ENCODE measurements around the gene ECT2L. TPM values are rescaled to one million over a fixed set of nuclear protein-coding genes. Genes with fewer than 3 reads are reported as not detected.
A peak's percentile ranks its signal among the peaks of the same experiment; 100 is the strongest.

Gene ECT2L
- total RNA-seq, 3 donors from 2014 or later, result not detected

DNA sequence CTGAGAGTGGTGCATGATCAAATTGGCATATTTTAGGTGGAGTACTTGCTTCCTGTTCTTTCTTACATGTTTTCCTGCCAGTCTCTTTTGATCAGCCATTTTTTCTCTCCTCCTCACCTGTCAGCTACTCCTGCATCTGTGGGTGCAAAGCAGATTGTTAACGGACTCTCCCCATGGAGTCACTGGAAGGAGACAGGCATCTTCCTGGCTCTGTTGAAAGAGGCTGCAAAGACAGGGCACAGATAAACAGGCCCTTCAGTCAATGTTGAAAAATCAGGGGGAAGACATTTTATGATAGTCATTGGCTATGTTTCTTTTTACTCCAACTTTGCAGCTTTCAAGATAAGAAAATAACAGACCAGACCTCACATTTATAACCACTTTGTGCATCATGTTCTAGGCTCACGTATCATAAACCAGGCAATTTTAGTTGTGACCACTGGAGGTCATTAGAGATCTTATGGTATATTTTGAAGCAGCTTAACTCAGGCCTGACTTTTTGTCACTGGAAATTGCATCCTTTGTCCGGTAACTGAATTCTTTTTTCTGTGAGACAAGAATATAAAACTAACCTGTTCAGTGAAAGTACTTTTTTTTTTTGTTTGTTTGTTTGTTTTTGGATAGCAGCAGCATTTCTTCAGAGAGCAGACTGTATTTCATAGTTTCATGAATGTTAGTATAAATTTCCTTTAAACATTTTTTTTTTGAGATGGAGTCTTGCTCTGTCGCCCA is 20.1 kb downstream of the ECT2L start:
- DNase-seq, result peak in 1 of 3 donors; percentile 41
- peak; percentile 64 for ATAC-seq

DNA sequence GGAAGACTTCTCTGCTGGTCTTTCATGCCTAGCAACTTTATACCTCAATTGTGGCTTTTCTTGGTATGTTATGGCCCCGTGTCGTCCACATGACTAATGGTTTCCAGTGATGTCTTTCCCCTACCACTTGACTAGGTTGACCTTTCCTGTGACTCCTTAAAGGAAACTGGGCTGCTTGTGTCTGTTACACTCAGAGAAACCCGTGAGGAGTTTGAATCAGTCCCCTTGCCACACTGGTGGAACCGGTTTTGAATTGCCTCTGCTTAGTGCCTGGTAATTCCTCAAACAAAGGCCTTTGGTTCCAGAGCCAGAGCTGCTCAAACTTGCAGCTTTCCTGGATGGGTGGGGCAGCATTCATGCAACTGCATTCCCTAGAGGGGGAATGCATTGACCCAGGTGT is 21.9 kb downstream of the ECT2L start:
- no peaks in the 10 kb centered on the region for H3K36me3 ChIP-seq (ENCODE audit: low read depth)
- TF ChIP-seq, protein P1, sequence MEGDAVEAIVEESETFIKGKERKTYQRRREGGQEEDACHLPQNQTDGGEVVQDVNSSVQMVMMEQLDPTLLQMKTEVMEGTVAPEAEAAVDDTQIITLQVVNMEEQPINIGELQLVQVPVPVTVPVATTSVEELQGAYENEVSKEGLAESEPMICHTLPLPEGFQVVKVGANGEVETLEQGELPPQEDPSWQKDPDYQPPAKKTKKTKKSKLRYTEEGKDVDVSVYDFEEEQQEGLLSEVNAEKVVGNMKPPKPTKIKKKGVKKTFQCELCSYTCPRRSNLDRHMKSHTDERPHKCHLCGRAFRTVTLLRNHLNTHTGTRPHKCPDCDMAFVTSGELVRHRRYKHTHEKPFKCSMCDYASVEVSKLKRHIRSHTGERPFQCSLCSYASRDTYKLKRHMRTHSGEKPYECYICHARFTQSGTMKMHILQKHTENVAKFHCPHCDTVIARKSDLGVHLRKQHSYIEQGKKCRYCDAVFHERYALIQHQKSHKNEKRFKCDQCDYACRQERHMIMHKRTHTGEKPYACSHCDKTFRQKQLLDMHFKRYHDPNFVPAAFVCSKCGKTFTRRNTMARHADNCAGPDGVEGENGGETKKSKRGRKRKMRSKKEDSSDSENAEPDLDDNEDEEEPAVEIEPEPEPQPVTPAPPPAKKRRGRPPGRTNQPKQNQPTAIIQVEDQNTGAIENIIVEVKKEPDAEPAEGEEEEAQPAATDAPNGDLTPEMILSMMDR (IDR thresholded peaks at IDR 0.05), result no peak

More for the DNA sequence above, 20.1 kb downstream of the ECT2L start:
- no peaks in the 10 kb centered on the region for H3K9me3 ChIP-seq
- TF ChIP-seq, protein P1 (IDR thresholded peaks at IDR 0.05), result peak; percentile 63
- intact Hi-C loops (cut with DNase I, micrococcal nuclease), result loop anchor here (5.0 to 10.0 kb wide), 2 partner anchors 546 to 549 kb away; no protein-coding TSS in a partner anchor
- no peaks in the 10 kb centered on the region for H3K36me3 ChIP-seq (ENCODE audit: low read depth)
- peaks cover 16% of the 10 kb centered on the region for H3K4me1 ChIP-seq (ENCODE audit: low read depth)
- H3K4me3 ChIP-seq, result no peak overlapping the region

DNA sequence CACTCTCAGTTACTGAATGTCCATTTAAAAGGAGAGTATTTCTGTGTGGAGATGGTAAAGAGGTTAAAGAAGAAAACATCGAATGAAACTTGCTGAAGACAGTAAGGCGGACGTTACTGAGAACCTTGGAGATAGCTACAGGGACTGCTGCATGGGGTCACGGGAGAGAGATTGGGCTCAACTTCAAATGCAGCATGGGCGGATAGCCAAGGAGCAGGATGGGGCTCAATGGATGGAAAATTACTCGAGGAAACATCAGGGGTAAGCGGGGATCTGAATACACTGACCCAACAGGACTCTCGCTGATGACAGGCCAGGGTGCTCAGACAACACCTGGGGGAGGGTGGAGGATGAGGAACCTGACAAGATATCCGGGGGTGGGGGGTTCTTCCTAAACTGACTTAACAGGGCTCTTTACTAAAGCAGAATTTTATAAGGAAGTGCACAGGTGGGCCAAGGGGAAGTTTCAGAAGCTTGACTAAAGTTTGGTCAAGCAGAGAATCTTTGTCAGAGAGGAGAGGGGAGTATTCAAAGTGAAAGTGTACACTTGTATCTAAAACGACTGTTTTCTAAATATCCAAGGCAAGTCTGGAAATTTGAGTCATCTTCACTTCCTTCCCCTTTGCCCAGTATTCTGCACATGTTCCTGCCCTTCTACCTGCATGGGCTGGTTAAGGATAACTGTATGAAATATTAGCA is 22.8 kb downstream of the ECT2L start:
- intact Hi-C loops (cut with DNase I, micrococcal nuclease), result loop anchor here (5.0 to 10.0 kb wide), 2 partner anchors 544 to 546 kb away; no protein-coding TSS in a partner anchor
- H3K9me3 ChIP-seq, result no peaks in the 10 kb centered on the region
- H3K4me3 ChIP-seq, result no peak overlapping the region
- peak in 1 of 3 donors; percentile 9 for DNase-seq
- H3K4me1 ChIP-seq (ENCODE audit: low read depth), result peaks cover 16% of the 10 kb centered on the region
- ATAC-seq, result no peak
- no peaks in the 10 kb centered on the region for H3K36me3 ChIP-seq (ENCODE audit: low read depth)
- TF ChIP-seq, protein P1 (IDR thresholded peaks at IDR 0.05), result no peak

More for the DNA sequence above, 21.9 kb downstream of the ECT2L start:
- no peak overlapping the region for H3K4me3 ChIP-seq
- peaks cover 16% of the 10 kb centered on the region for H3K4me1 ChIP-seq (ENCODE audit: low read depth)
- H3K9me3 ChIP-seq, result no peaks in the 10 kb centered on the region
- DNase-seq, result peak; percentile 74 to 95 (median 78)
- intact Hi-C loops (cut with DNase I, micrococcal nuclease), result loop anchor here (5.0 to 10.0 kb wide), 2 partner anchors 545 to 547 kb away; no protein-coding TSS in a partner anchor
- ATAC-seq, result peak; percentile 94

DNA sequence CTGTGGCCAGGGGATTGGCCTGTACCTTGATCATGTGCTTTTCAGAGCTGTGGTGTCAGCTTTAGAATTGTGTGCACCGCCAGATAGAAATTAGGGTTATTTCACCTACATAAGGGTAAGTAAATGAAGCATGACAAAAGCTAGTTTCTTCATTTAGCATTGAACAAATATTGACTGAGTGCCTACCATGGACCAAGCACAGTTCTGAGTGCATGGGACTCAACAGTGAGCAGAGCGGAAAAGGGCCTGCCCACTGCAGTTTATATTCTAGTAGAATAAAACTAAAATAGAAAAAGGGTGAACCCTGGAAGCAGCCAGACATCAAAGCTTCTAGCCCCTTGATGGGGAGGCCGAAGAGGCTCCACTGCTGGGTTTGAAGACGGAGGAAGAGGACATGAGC is 25.6 kb downstream of the ECT2L start:
- TF ChIP-seq, protein P1 (IDR thresholded peaks at IDR 0.05), result no peak
- peaks cover 16% of the 10 kb centered on the region for H3K4me1 ChIP-seq (ENCODE audit: low read depth)
- H3K9me3 ChIP-seq, result no peaks in the 10 kb centered on the region
- H3K4me3 ChIP-seq, result no peak overlapping the region
- intact Hi-C loops (cut with DNase I, micrococcal nuclease), result no loop called here
- no peak for DNase-seq
- no peak for ATAC-seq
- no peaks in the 10 kb centered on the region for H3K36me3 ChIP-seq (ENCODE audit: low read depth)

DNA sequence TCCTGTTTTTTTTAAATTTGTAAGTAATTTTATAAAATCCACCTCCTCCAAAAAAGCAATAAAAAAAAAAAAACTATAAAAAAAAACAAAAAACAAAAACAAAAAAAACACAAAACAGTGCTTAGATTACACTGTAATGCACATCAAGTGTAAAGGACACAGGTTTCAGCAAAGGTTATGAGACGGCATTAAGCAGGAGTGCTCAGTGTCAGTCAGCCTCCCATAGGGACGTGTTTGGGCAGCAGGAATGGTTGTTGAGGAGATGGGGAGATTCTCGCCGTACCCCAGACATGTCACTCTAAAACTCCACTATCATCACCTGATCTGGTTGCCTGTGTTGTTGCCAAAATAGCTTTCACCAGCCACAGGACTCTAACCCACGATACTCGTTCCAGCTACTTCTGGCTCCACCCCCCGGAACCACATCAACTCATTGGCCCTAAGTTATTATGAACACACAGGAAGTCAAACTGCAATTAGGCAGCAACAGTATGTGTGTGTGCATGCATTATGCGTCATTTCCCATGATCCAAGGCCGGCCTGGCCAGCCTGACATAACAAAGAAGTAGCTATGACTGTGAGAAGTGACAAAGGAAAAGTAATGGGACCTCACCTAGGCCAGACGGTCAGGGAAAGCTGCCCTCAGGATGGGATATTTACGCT is 28.7 kb downstream of the ECT2L start:
- no peak overlapping the region for H3K4me3 ChIP-seq

More for the DNA sequence above, 28.7 kb downstream of the ECT2L start:
- TF ChIP-seq, protein P1 (IDR thresholded peaks at IDR 0.05), result no peak
- no peaks in the 10 kb centered on the region for H3K4me1 ChIP-seq (ENCODE audit: low read depth)
- intact Hi-C loops (cut with DNase I, micrococcal nuclease), result no loop called here
- H3K36me3 ChIP-seq (ENCODE audit: low read depth), result no peaks in the 10 kb centered on the region
- ATAC-seq (no peak), DNase-seq (no peak)
- no peaks in the 10 kb centered on the region for H3K9me3 ChIP-seq

Data from mucosa of descending colon (tissue), 3 donors.